Measurements from ENCODE around the gene FBRSL1. TPM values are rescaled to one million over a fixed set of nuclear protein-coding genes. Genes with fewer than 3 reads are reported as not detected.

FBRSL1 gene
- total and polyA plus RNA-seq, 2 donors (not counting 1 experiment from before 2014, with no cell fraction given) = 62.6 to 112 TPM

DNA sequence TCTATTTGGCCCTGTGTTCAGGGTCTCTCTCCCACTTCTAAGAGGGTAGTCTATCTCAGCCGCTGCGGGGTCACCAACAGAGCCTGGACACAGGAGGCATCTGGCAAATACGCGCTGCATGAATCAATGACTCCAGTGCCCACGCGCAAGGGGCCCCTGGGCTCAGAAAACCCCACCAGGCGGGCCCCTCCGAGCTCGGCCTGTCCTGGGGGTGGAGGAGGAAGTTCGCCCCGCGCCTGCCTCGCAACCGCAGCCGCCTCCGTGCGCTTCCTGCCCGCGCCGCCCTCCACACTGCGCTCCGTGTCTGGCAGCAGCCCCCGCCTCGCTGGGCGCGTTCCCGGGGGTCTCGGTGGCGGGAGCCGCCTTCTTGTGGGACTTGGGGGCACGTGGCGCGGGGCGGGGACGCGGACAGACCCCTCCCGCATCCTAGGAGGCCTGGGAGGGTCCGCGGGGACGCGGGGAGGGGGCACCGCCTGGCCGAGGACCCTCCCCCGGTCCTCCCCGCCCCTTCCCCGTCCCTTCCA is 811 bp upstream of the FBRSL1 start:
- H3K27me3 ChIP-seq (replicated peaks in 1 of 4; ENCODE audit: control extremely low read depth in 1 of 4, control insufficient read depth in 3 of 4, insufficient read depth in 4 of 4, low read length in 3 of 4) = no peaks in the 10 kb centered on the region
- CTCF ChIA-PET = interaction anchor here (1.0 to 1.6 kb wide), 3 partner anchors 59 to 75 kb away, joined by 3 to 5 read pairs (median 3); no protein-coding TSS in a partner anchor
- peaks cover 32 to 57% of the 10 kb centered on the region in 2 donors for H3K4me1 ChIP-seq (ENCODE audit: control insufficient read depth in 2 of 2, insufficient read depth in 2 of 2, low read length in 2 of 2)

More for the DNA sequence above, 811 bp upstream of the FBRSL1 start:
- H4K20me1 ChIP-seq (ENCODE audit: control insufficient read depth, insufficient read depth, low read length, poor library complexity, severe bottlenecking) = peaks cover 35% of the 10 kb centered on the region
- Mint-ChIP-seq H3K4me3 (peak overlapping the region; percentile 91), H3K4me1 (peaks cover 60% of the 10 kb centered on the region), H3K9me3 (ENCODE audit: insufficient read depth) (no peaks in the 10 kb centered on the region), H3K27ac (peak overlapping the region; percentile 96), H3K27me3 (no peaks in the 10 kb centered on the region)
- DNase-seq = peak; percentile 84
- peak; percentile 36 for ATAC-seq (ENCODE audit: low read depth)
- peak overlapping the region; percentile 36 to 86 (median 78) for H3K4me3 ChIP-seq (ENCODE audit: control extremely low read depth in 1 of 5, extremely low read depth in 1 of 5, insufficient read depth in 1 of 5, low read depth in 2 of 5, low read length in 4 of 5)
- peak overlapping the region; percentile 75 to 95 for H3K27ac ChIP-seq (ENCODE audit: low read length in 2 of 2)
- intact Hi-C loops (cut with micrococcal nuclease) = loop anchor here (1.0 to 5.0 kb wide), 3 partner anchors 18 to 59 kb away; no protein-coding TSS in a partner anchor
- TF ChIP-seq, protein P1, sequence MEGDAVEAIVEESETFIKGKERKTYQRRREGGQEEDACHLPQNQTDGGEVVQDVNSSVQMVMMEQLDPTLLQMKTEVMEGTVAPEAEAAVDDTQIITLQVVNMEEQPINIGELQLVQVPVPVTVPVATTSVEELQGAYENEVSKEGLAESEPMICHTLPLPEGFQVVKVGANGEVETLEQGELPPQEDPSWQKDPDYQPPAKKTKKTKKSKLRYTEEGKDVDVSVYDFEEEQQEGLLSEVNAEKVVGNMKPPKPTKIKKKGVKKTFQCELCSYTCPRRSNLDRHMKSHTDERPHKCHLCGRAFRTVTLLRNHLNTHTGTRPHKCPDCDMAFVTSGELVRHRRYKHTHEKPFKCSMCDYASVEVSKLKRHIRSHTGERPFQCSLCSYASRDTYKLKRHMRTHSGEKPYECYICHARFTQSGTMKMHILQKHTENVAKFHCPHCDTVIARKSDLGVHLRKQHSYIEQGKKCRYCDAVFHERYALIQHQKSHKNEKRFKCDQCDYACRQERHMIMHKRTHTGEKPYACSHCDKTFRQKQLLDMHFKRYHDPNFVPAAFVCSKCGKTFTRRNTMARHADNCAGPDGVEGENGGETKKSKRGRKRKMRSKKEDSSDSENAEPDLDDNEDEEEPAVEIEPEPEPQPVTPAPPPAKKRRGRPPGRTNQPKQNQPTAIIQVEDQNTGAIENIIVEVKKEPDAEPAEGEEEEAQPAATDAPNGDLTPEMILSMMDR (IDR thresholded peaks at IDR 0.05) = no peak
- no peak for TF ChIP-seq EZH2 (IDR thresholded peaks at IDR 0.05; ENCODE audit: borderline replicate concordance, insufficient read depth, low read depth, low read length, poor library complexity, severe bottlenecking)
- peaks cover 0 to 10% (median 0%) of the 10 kb centered on the region in 3 donors for H3K9me3 ChIP-seq (ENCODE audit: control extremely low read depth in 1 of 3, control insufficient read depth in 2 of 3, insufficient read depth in 1 of 3, low read length in 2 of 3)
- WGBS (ENCODE audit: insufficient coverage) = under 1% methylated on average over 43 of the region's 46 CpGs
- H2AFZ ChIP-seq (ENCODE audit: insufficient read depth, low read depth, low read length, poor library complexity, severe bottlenecking) = peak overlapping the region; percentile 64
- POLR2A ChIA-PET = interaction anchor here (1.0 to 2.3 kb wide), 5 partner anchors 10 to 75 kb away, joined by 3 to 7 read pairs (median 6); no protein-coding TSS in a partner anchor
- H3K4me2 ChIP-seq (replicated peaks; ENCODE audit: low read depth, low read length, poor library complexity, severe bottlenecking) = peak overlapping the region; percentile 99
- peak overlapping the region; percentile 90 for H3K9ac ChIP-seq (ENCODE audit: low read length)
- H3K79me2 ChIP-seq (ENCODE audit: control insufficient read depth, insufficient read depth, low read length) = peaks cover 36% of the 10 kb centered on the region
- peaks cover 0 to 8% of the 10 kb centered on the region in 2 experiments for H3K36me3 ChIP-seq (replicated peaks in 1 of 2; ENCODE audit: control extremely low read depth in 1 of 2, control insufficient read depth in 1 of 2, extremely low read depth in 1 of 2, insufficient read depth in 2 of 2, low read length in 1 of 2)
